CD4-positive, alpha-beta T cell (primary cell): Measurements from ENCODE around the gene KLF15. TPM values are rescaled to one million over a fixed set of nuclear protein-coding genes. Genes with fewer than 3 reads are reported as not detected.

ENCODE experiments used
- ATAC-seq: fragments of 200-7000 bp; cut with Tn5 transposase; one replicate; pipeline ENCODE4 v1.10.0; 2022; ENCODE audit warnings: mild to moderate bottlenecking; ENCODE audit not compliant: poor library complexity
- CTCF ChIA-PET: fragments of 350-600 bp; sonication (Branson Sonifier 250); formaldehyde crosslinking; loops from one replicate; lab custom pipeline; 2021; ENCODE audit warnings: antibody characterized with exemption, inconsistent platforms; lab: Charles Lee
- POLR2A ChIA-PET: fragments of 350-600 bp; sonication (Branson Sonifier 250); formaldehyde crosslinking; loops from one replicate; lab custom pipeline; 2021; ENCODE audit warnings: antibody characterized with exemption, inconsistent platforms; lab: Charles Lee
- DNase-seq, 14 experiments: peaks; one replicate each; pipeline ENCODE4 v3.0.0-alpha.2; 2013 to 2020; ENCODE audit warnings: mixed read lengths in 2 of 14
- H3K27ac ChIP-seq, 2 donors: one replicate each; pipeline versions ENCODE4 v1.5.1 to v1.7.0; 2013; ENCODE audit warnings: low read length in 2 of 2, low read depth in 1 of 2, mild to moderate bottlenecking in 1 of 2
- H3K27me3 ChIP-seq, 2 experiments: 1 replicate in 1 of 2; 2 replicates in 1 of 2; pipeline versions ENCODE4 v1.6.1 to v1.7.0; 2013; ENCODE audit warnings: low read length in 2 of 2, control low read depth in 1 of 2, mild to moderate bottlenecking in 1 of 2, moderate library complexity in 1 of 2; ENCODE audit not compliant: insufficient read depth in 2 of 2, control insufficient read depth in 1 of 2
- H3K36me3 ChIP-seq: one replicate; pipeline ENCODE4 v1.6.1; 2013; ENCODE audit warnings: low read length, control low read depth; ENCODE audit not compliant: insufficient read depth
- H3K4me1 ChIP-seq: one replicate; pipeline ENCODE4 v1.6.1; 2013; ENCODE audit warnings: low read length, control low read depth; ENCODE audit not compliant: insufficient read depth
- H3K4me3 ChIP-seq: one replicate; pipeline ENCODE4 v1.5.1; 2013; ENCODE audit warnings: mild to moderate bottlenecking, low read length, moderate library complexity
- H3K9me3 ChIP-seq, 2 experiments: 1 replicate in 1 of 2; 2 replicates in 1 of 2; pipeline versions ENCODE4 v1.6.1 to v1.7.0; 2013; ENCODE audit warnings: low read length in 2 of 2, mild to moderate bottlenecking in 2 of 2, control low read depth in 1 of 2, moderate library complexity in 1 of 2; ENCODE audit not compliant: control insufficient read depth in 1 of 2, insufficient read depth in 1 of 2
- H3K27ac Mint-ChIP-seq: one replicate; pipeline ENCODE4 v1.8.0; 2020; ENCODE audit warnings: mixed read lengths
- H3K27me3 Mint-ChIP-seq: one replicate; pipeline ENCODE4 v1.8.0; 2021; ENCODE audit warnings: mixed read lengths
- H3K36me3 Mint-ChIP-seq: one replicate; pipeline ENCODE4 v1.8.0; 2021; ENCODE audit warnings: low read depth, mixed read lengths
- H3K4me1 Mint-ChIP-seq: one replicate; pipeline ENCODE4 v1.8.0; 2021; ENCODE audit warnings: low read depth, mixed read lengths
- H3K4me3 Mint-ChIP-seq: one replicate; pipeline ENCODE4 v1.8.0; 2020; ENCODE audit warnings: mild to moderate bottlenecking, mixed read lengths
- H3K9me3 Mint-ChIP-seq: one replicate; pipeline ENCODE4 v1.8.0; 2020; ENCODE audit warnings: mixed read lengths
- CTCF ChIP-seq: fragments of 200-600 bp; IDR thresholded peaks from one replicate; pipeline ENCODE4 v1.8.0; 2022; ENCODE audit warnings: antibody characterized with exemption, mild to moderate bottlenecking
- intact Hi-C, 2 experiments: fragments of 100-400 bp; cut with DNase I in 1 of 2; cut with micrococcal nuclease in 1 of 2; formaldehyde crosslinking; loops; one replicate each; pipeline versions ENCODE4 v1.15.1 to v1.9.0; 2023 to 2025; cut with DNase I, micrococcal nuclease
- total RNA-seq, 174 experiments: library from RNA in 2 of 174; stranded (reverse) in 2 of 174; gene quantifications; one replicate each; pipeline ENCODE4 v1.2.3 and lab custom pipeline; 2021 to 2026

The KLF15 gene
- total RNA-seq, 2 experiments from 2014 or later = 0.30 TPM; not detected in 1

GRCh38 chr3:126346466-126346865 lies 10.7 kb downstream of the KLF15 start:
- no peaks in the 10 kb centered on the region for H3K4me1 Mint-ChIP-seq
- Histone ChIP-seq H3K36me3 (no peaks in the 10 kb centered on the region), H3K27me3 (no peaks in the 10 kb centered on the region), H3K27ac (no peak overlapping the region), H3K9me3 (no peaks in the 10 kb centered on the region), H3K4me3 (no peak overlapping the region), H3K4me1 (no peaks in the 10 kb centered on the region)
- ChIA-PET CTCF (no interaction called here), POLR2A (no interaction called here)
- H3K27ac Mint-ChIP-seq = no peak overlapping the region
- TF ChIP-seq CTCF = no peak
- H3K9me3 Mint-ChIP-seq = no peaks in the 10 kb centered on the region
- peaks cover 5% of the 10 kb centered on the region for H3K27me3 Mint-ChIP-seq
- DNase-seq (peak in 1 of 14 experiments; percentile 2), ATAC-seq (no peak)
- no peak overlapping the region for H3K4me3 Mint-ChIP-seq
- no peaks in the 10 kb centered on the region for H3K36me3 Mint-ChIP-seq
- intact Hi-C loops = no loop called here

- no peaks in the 10 kb centered on the region for H3K4me1 ChIP-seq
- no peak for TF ChIP-seq CTCF
- Mint-ChIP-seq H3K4me3 (no peak overlapping the region), H3K27me3 (peaks cover 10% of the 10 kb centered on the region), H3K4me1 (no peaks in the 10 kb centered on the region), H3K9me3 (no peaks in the 10 kb centered on the region), H3K27ac (no peak overlapping the region), H3K36me3 (no peaks in the 10 kb centered on the region)
- POLR2A ChIA-PET = no interaction called here
- H3K9me3 ChIP-seq = peaks cover 0 to under 1% of the 10 kb centered on the region in 2 experiments
- ATAC-seq = no peak
- intact Hi-C loops = no loop called here
- no peaks in the 10 kb centered on the region for H3K36me3 ChIP-seq
- H3K4me3 ChIP-seq = no peak overlapping the region
- DNase-seq = peak in 2 of 14 experiments; percentile 1 to 27
- CTCF ChIA-PET = no interaction called here
- no peak overlapping the region for H3K27ac ChIP-seq
- no peaks in the 10 kb centered on the region for H3K27me3 ChIP-seq
Measured at GRCh38 chr3:126345641-126346460, 11.4 kb downstream of the KLF15 start.

GRCh38 chr3:126345231-126345630 lies 12.0 kb downstream of the KLF15 start:
- Mint-ChIP-seq H3K27me3 (peaks cover 10% of the 10 kb centered on the region), H3K4me1 (no peaks in the 10 kb centered on the region), H3K4me3 (no peak overlapping the region), H3K36me3 (no peaks in the 10 kb centered on the region), H3K27ac (no peak overlapping the region), H3K9me3 (no peaks in the 10 kb centered on the region)
- no peaks in the 10 kb centered on the region for H3K4me1 ChIP-seq
- H3K9me3 ChIP-seq = peaks cover 0 to 3% of the 10 kb centered on the region in 2 experiments
- intact Hi-C loops = no loop called here
- H3K36me3 ChIP-seq = no peaks in the 10 kb centered on the region
- CTCF ChIA-PET = no interaction called here
- H3K27me3 ChIP-seq = no peaks in the 10 kb centered on the region
- no peak overlapping the region for H3K27ac ChIP-seq
- H3K4me3 ChIP-seq = no peak overlapping the region
- POLR2A ChIA-PET = no interaction called here
- no peak for TF ChIP-seq CTCF
- DNase-seq (no peak), ATAC-seq (no peak)
